Keratinocyte (primary cell): ENCODE results near the gene COL9A3. TPM values are rescaled to one million over a fixed set of nuclear protein-coding genes. Genes with fewer than 3 reads are reported as not detected.

ENCODE experiments used
- DNase-seq: peaks from one replicate; pipeline ENCODE4 v3.0.0-alpha.2; 2011; ENCODE audit warnings: low read depth, missing footprints, low spot score
- FAIRE-seq: peaks from 2 replicates; lab custom pipeline; 2011; peaks lifted over from hg19 to GRCh38; lab: Jason Lieb, UNC
- H2AFZ ChIP-seq: 2 replicates; pipeline ENCODE4 v1.6.0; 2012; ENCODE audit warnings: low read length, control low read depth, inconsistent platforms; ENCODE audit not compliant: control insufficient read depth
- H3K27ac ChIP-seq: 2 replicates; pipeline ENCODE4 v1.5.1; 2011; ENCODE audit warnings: low read length; ENCODE audit not compliant: control insufficient read depth, insufficient read depth
- H3K27me3 ChIP-seq: 3 replicates; pipeline ENCODE4 v1.6.0; 2011; ENCODE audit warnings: low read length; ENCODE audit not compliant: control insufficient read depth, insufficient read depth; ENCODE audit errors: extremely low read depth
- H3K36me3 ChIP-seq, 2 experiments: 2 replicates in 1 of 2; 3 replicates in 1 of 2; pipeline ENCODE4 v1.5.1; 2011; ENCODE audit warnings: low read length in 2 of 2, mild to moderate bottlenecking in 1 of 2; ENCODE audit not compliant: control insufficient read depth in 2 of 2, insufficient read depth in 2 of 2; ENCODE audit errors: extremely low read depth in 1 of 2
- H3K4me1 ChIP-seq: 3 replicates; pipeline ENCODE4 v1.5.1; 2011; ENCODE audit warnings: low read length; ENCODE audit not compliant: control insufficient read depth, insufficient read depth; ENCODE audit errors: extremely low read depth
- H3K4me2 ChIP-seq: 3 replicates; pipeline ENCODE4 v1.6.0; 2011; ENCODE audit warnings: low read depth, low read length; ENCODE audit not compliant: control insufficient read depth, insufficient read depth; ENCODE audit errors: extremely low read depth
- H3K4me3 ChIP-seq, 3 experiments: fragments of 200-600 bp in 1 of 3; sonication (generic) in 1 of 3; 2 replicates in 2 of 3; 3 replicates in 1 of 3; pipeline ENCODE4 v1.5.1; 2011 to 2016; ENCODE audit warnings: low read length in 3 of 3, mild to moderate bottlenecking in 3 of 3, control low read depth in 2 of 3, inconsistent platforms in 1 of 3, low read depth in 1 of 3, mixed read lengths in 1 of 3, mixed run types in 1 of 3, moderate library complexity in 1 of 3; ENCODE audit not compliant: control insufficient read depth in 2 of 3, insufficient read depth in 2 of 3; ENCODE audit errors: extremely low read depth in 1 of 3
- H3K79me2 ChIP-seq: 2 replicates; pipeline ENCODE4 v1.6.0; 2012; ENCODE audit warnings: low read length; ENCODE audit not compliant: control insufficient read depth, insufficient read depth
- H3K9ac ChIP-seq: 3 replicates; pipeline ENCODE4 v1.6.0; 2011; ENCODE audit warnings: low read length; ENCODE audit not compliant: control insufficient read depth, insufficient read depth; ENCODE audit errors: extremely low read depth
- H3K9me1 ChIP-seq: 3 replicates; pipeline ENCODE4 v1.6.0; 2011; ENCODE audit warnings: low read length; ENCODE audit not compliant: control insufficient read depth, insufficient read depth; ENCODE audit errors: extremely low read depth
- H3K9me3 ChIP-seq: 2 replicates; pipeline ENCODE4 v1.5.1; 2012; ENCODE audit warnings: low read depth, low read length; ENCODE audit not compliant: control insufficient read depth
- H4K20me1 ChIP-seq: 3 replicates; pipeline ENCODE4 v1.6.0; 2011; ENCODE audit warnings: low read length; ENCODE audit not compliant: control insufficient read depth, insufficient read depth; ENCODE audit errors: extremely low read depth
- CTCF ChIP-seq, 3 experiments: IDR thresholded peaks in 1 of 3; conservative IDR thresholded peaks in 1 of 3; optimal IDR thresholded peaks in 1 of 3; 2 replicates in 2 of 3; 3 replicates in 1 of 3; pipeline versions ENCODE3 to v1.5.1; 2011; ENCODE audit warnings: low read length in 3 of 3, mild to moderate bottlenecking in 3 of 3, moderate library complexity in 2 of 3, control low read depth in 1 of 3, inconsistent platforms in 1 of 3; ENCODE audit not compliant: insufficient read depth in 2 of 3; ENCODE audit errors: extremely low read depth in 1 of 3
- EZH2 ChIP-seq: IDR thresholded peaks from one replicate; pipeline ENCODE4 v1.6.1; 2012; ENCODE audit warnings: inconsistent platforms, mild to moderate bottlenecking, low read length, moderate library complexity
- dilution Hi-C: fragments of 300-500 bp; cut with MboI; formaldehyde crosslinking; loops from one replicate; pipeline ENCODE4 v1.7.0; 2020; ENCODE audit warnings: low sequenced_read_pairs; ENCODE audit not compliant: extremely low pct_ligation_motif_present
- polyA plus RNA-seq, 5 experiments: library from polyadenylated mRNA; depleted of rRNA in 3 of 5; stranded (reverse) in 3 of 5; stranded (forward) in 1 of 5; unstranded in 1 of 5; fragments of >200 nt; gene quantifications; 1 replicate in 1 of 5; 2 replicates in 3 of 5; 3 replicates in 1 of 5; pipeline versions ENCODE4 v1.2.1 to v1.2.3, GENCODE V29; 2011 to 2012; ENCODE audit warnings: missing spikeins in 2 of 5, low read depth in 1 of 5, low replicate concordance in 1 of 5

The COL9A3 gene
- polyA plus RNA-seq, 1 donor (not counting 4 experiments of a cell fraction or from before 2014, with no cell fraction given): 4.8 TPM

GRCh38 chr20:62821726-62822210, 4.9 kb downstream of the COL9A3 start:
- H3K27me3 ChIP-seq: peaks cover 25% of the 10 kb centered on the region
- dilution Hi-C loops: no loop called here
- FAIRE-seq: no peak

GRCh38 chr20:62822239-62822787, 5.5 kb downstream of the COL9A3 start:
- FAIRE-seq: no peak
- H3K4me3 ChIP-seq: no peak overlapping the region
- H4K20me1 ChIP-seq: no peaks in the 10 kb centered on the region
- no peaks in the 10 kb centered on the region for H3K79me2 ChIP-seq
- dilution Hi-C loops: no loop called here
- no peaks in the 10 kb centered on the region for H3K36me3 ChIP-seq
- no peaks in the 10 kb centered on the region for H3K9me3 ChIP-seq
- DNase-seq: no peak
- no peak overlapping the region for H3K9ac ChIP-seq
- no peak overlapping the region for H3K27ac ChIP-seq
- H3K4me1 ChIP-seq: peaks cover 15% of the 10 kb centered on the region
- H3K9me1 ChIP-seq: no peaks in the 10 kb centered on the region
- no peak overlapping the region for H2AFZ ChIP-seq
- peaks cover 21% of the 10 kb centered on the region for H3K27me3 ChIP-seq
- no peak overlapping the region for H3K4me2 ChIP-seq
- TF ChIP-seq EZH2 (no peak), CTCF (optimal IDR thresholded peaks at IDR 0.05 in 1 of 3, IDR thresholded peaks at IDR 0.05 in 1 of 3, conservative IDR thresholded peaks at IDR 0.05 in 1 of 3; ENCODE audit: extremely low read depth in 1 of 3, insufficient read depth in 2 of 3, low read length in 3 of 3) (no peak)

More at GRCh38 chr20:62821726-62822210, 4.9 kb downstream of the COL9A3 start:
- Histone ChIP-seq H3K9ac (no peak overlapping the region), H4K20me1 (no peaks in the 10 kb centered on the region), H3K4me3 (no peak overlapping the region), H3K4me1 (peaks cover 15% of the 10 kb centered on the region), H3K27ac (no peak overlapping the region), H3K4me2 (no peak overlapping the region), H3K9me1 (no peaks in the 10 kb centered on the region), H3K9me3 (no peaks in the 10 kb centered on the region), H3K79me2 (no peaks in the 10 kb centered on the region), H3K36me3 (no peaks in the 10 kb centered on the region), H2AFZ (no peak overlapping the region)
- DNase-seq: no peak
- TF ChIP-seq EZH2 (no peak), CTCF (optimal IDR thresholded peaks at IDR 0.05 in 1 of 3, IDR thresholded peaks at IDR 0.05 in 1 of 3, conservative IDR thresholded peaks at IDR 0.05 in 1 of 3; ENCODE audit: extremely low read depth in 1 of 3, insufficient read depth in 2 of 3, low read length in 3 of 3) (no peak)
